HL-60 (cell line): ENCODE data around the gene PSMA8.

Source experiments
- CTCF ChIP-seq: IDR thresholded peaks from one replicate; pipeline ENCODE4 v1.5.1; 2011; ENCODE audit warnings: low read length, control low read depth, inconsistent platforms; ENCODE audit not compliant: insufficient read depth
- GABPA ChIP-seq: IDR thresholded peaks from 2 replicates; pipeline ENCODE4 v1.6.1; 2012; ENCODE audit warnings: low read depth
- POLR2AphosphoS5 ChIP-seq: IDR thresholded peaks from 2 replicates; pipeline ENCODE4 v1.6.1; 2012; ENCODE audit warnings: low read depth
- REST ChIP-seq: IDR thresholded peaks from 2 replicates; pipeline ENCODE4 v1.6.1; 2012; ENCODE audit warnings: low read depth; ENCODE audit not compliant: insufficient replicate concordance
- SPI1 ChIP-seq: IDR thresholded peaks from 2 replicates; pipeline ENCODE4 v1.6.1; 2012; ENCODE audit warnings: low read depth, mild to moderate bottlenecking, borderline replicate concordance

- TF ChIP-seq CTCF (no peak), GABPA (no peak), POLR2AphosphoS5 (no peak), REST (no peak), SPI1 (no peak)
These were observed 51.6 kb downstream of the PSMA8 start for GRCh38 chr18:26185267-26185666.
